Sigmoid colon (tissue), 7 donors: ENCODE data around the gene DNASE1L3. TPM values are rescaled to one million over a fixed set of nuclear protein-coding genes. Genes with fewer than 3 reads are reported as not detected.

Source experiments
- DNase-seq: peaks from one replicate; pipeline ENCODE4 v3.0.0-alpha.2; 2019
- H3K27ac ChIP-seq, 4 donors: fragments of 200-600 bp; sonication (generic); one replicate each; pipeline ENCODE4 v1.5.1; 2016 to 2019; ENCODE audit warnings: mild to moderate bottlenecking in 1 of 4
- H3K27me3 ChIP-seq, 3 donors: fragments of 200-600 bp; sonication (generic); one replicate each; pipeline ENCODE4 v1.5.1; 2019; ENCODE audit warnings: mild to moderate bottlenecking in 1 of 3
- H3K36me3 ChIP-seq, 4 donors: fragments of 200-600 bp; sonication (generic); one replicate each; pipeline ENCODE4 v1.5.1; 2016 to 2019
- H3K4me1 ChIP-seq, 4 donors: fragments of 200-600 bp; sonication (generic); one replicate each; pipeline ENCODE4 v1.5.1; 2017 to 2019
- H3K4me3 ChIP-seq, 4 donors: fragments of 200-600 bp; sonication (generic); one replicate each; pipeline ENCODE4 v1.5.1; 2017 to 2019; ENCODE audit warnings: mild to moderate bottlenecking in 2 of 4, moderate library complexity in 1 of 4
- H3K9me3 ChIP-seq, 4 donors: fragments of 200-600 bp in 3 of 4; sonication (generic) in 3 of 4; one replicate each; pipeline versions ENCODE4 v1.5.1 to v1.6.1; 2013 to 2019
- CTCF ChIP-seq, 4 experiments: fragments of 450-650 bp in 3 of 4; fragments of 200-600 bp in 1 of 4; IDR thresholded peaks; one replicate each; pipeline ENCODE4 v1.5.1; 2016 to 2019; ENCODE audit warnings: antibody characterized with exemption in 4 of 4, mild to moderate bottlenecking in 3 of 4, moderate library complexity in 2 of 4
- EP300 ChIP-seq, 4 donors: sonication (generic); formaldehyde crosslinking; IDR thresholded peaks; one replicate each; pipeline ENCODE4 v1.6.1; 2017; ENCODE audit warnings: antibody characterized with exemption in 4 of 4
- POLR2A ChIP-seq, 2 donors: fragments of 450-650 bp; IDR thresholded peaks; one replicate each; pipeline ENCODE4 v1.6.1; 2016; ENCODE audit warnings: antibody characterized with exemption in 2 of 2, mild to moderate bottlenecking in 2 of 2, moderate library complexity in 2 of 2
- POLR2AphosphoS5 ChIP-seq, 4 donors: sonication (generic); formaldehyde crosslinking; IDR thresholded peaks; one replicate each; pipeline ENCODE4 v1.6.1; 2017; ENCODE audit warnings: antibody characterized with exemption in 4 of 4
- WGBS, 2 donors: extraction: QIAGEN DNeasy Blood & Tissue Kit; methylation state at CpG; one replicate each; pipeline ENCODE4 v1.1.7; 2013; 5-methylcytosine and 5-hydroxymethylcytosine counted together
- intact Hi-C: fragments of 100-400 bp; cut with DNase I; formaldehyde crosslinking; loops from one replicate; pipeline ENCODE4 v1.15.1; 2023
- polyA plus RNA-seq, 3 donors: library from polyadenylated mRNA; stranded (reverse); fragments of 200-250 nt; gene quantifications; one replicate each; pipeline ENCODE4 v1.2.3, GENCODE V29; 2013
- total RNA-seq, 4 donors: library from RNA; depleted of rRNA; stranded (reverse); fragments of >200 nt; gene quantifications; one replicate each; pipeline ENCODE4 v1.1.0, GENCODE V29; 2016
- donor health status: healthy with polysubstance abuse.
- donor health status: Bipolar disorder and iron deficiency.
- donor health status: healthy.

The DNASE1L3 gene
- total and polyA plus RNA-seq, 7 donors = 0.27 to 69.8 (median 4.9) TPM; not detected in 1

GRCh38 chr3:58200846-58201355, 9.9 kb downstream of the DNASE1L3 start:
- Histone ChIP-seq H3K4me3 (no peak overlapping the region), H3K27me3 (no peaks in the 10 kb centered on the region), H3K27ac (no peak overlapping the region), H3K36me3 (no peaks in the 10 kb centered on the region), H3K9me3 (no peaks in the 10 kb centered on the region), H3K4me1 (no peaks in the 10 kb centered on the region)
- TF ChIP-seq EP300 (IDR thresholded peaks at IDR 0.05) (no peak), POLR2A (IDR thresholded peaks at IDR 0.05) (no peak), POLR2AphosphoS5 (IDR thresholded peaks at IDR 0.05) (no peak), CTCF (IDR thresholded peaks at IDR 0.05) (no peak)
- intact Hi-C loops = no loop called here
- 35 to 78% methylated on average over 11 of the region's 11 CpGs for WGBS, 2 donors
- DNase-seq = no peak

GRCh38 chr3:58200121-58200709, 10.6 kb downstream of the DNASE1L3 start:
- TF ChIP-seq CTCF (IDR thresholded peaks at IDR 0.05) (no peak), POLR2A (IDR thresholded peaks at IDR 0.05) (no peak), EP300 (IDR thresholded peaks at IDR 0.05) (no peak), POLR2AphosphoS5 (IDR thresholded peaks at IDR 0.05) (no peak)
- no peak overlapping the region for H3K27ac ChIP-seq
- H3K36me3 ChIP-seq = no peaks in the 10 kb centered on the region
- no peaks in the 10 kb centered on the region for H3K9me3 ChIP-seq
- H3K4me3 ChIP-seq = no peak overlapping the region
- no peaks in the 10 kb centered on the region for H3K27me3 ChIP-seq
- intact Hi-C loops = no loop called here
- DNase-seq = no peak
- H3K4me1 ChIP-seq = no peaks in the 10 kb centered on the region

- Histone ChIP-seq H3K36me3 (no peaks in the 10 kb centered on the region), H3K27me3 (no peaks in the 10 kb centered on the region), H3K4me3 (no peak overlapping the region), H3K4me1 (no peaks in the 10 kb centered on the region), H3K27ac (peak overlapping the region in 1 of 4 donors; percentile 34), H3K9me3 (no peaks in the 10 kb centered on the region)
- intact Hi-C loops = no loop called here
- DNase-seq = no peak
- TF ChIP-seq POLR2A (IDR thresholded peaks at IDR 0.05) (no peak), CTCF (IDR thresholded peaks at IDR 0.05) (no peak), POLR2AphosphoS5 (IDR thresholded peaks at IDR 0.05) (no peak), EP300 (IDR thresholded peaks at IDR 0.05) (no peak)
Observed at GRCh38 chr3:58198804-58199203, 12.0 kb downstream of the DNASE1L3 start.

- DNase-seq = no peak
- intact Hi-C loops = no loop called here
Observed at GRCh38 chr3:58198362-58198761, 12.4 kb downstream of the DNASE1L3 start.

More at GRCh38 chr3:58198362-58198761, 12.4 kb downstream of the DNASE1L3 start:
- peak overlapping the region in 1 of 4 donors; percentile 34 for H3K27ac ChIP-seq
- TF ChIP-seq EP300 (IDR thresholded peaks at IDR 0.05) (no peak), POLR2AphosphoS5 (IDR thresholded peaks at IDR 0.05) (no peak), CTCF (IDR thresholded peaks at IDR 0.05) (no peak), POLR2A (IDR thresholded peaks at IDR 0.05) (no peak)
- H3K4me3 ChIP-seq = no peak overlapping the region
- no peaks in the 10 kb centered on the region for H3K36me3 ChIP-seq
- WGBS, 2 donors = 85 to 91% methylated on average over 8 of the region's 8 CpGs
- H3K27me3 ChIP-seq = no peaks in the 10 kb centered on the region
- no peaks in the 10 kb centered on the region for H3K9me3 ChIP-seq
- no peaks in the 10 kb centered on the region for H3K4me1 ChIP-seq
